Fibroblast of the aortic adventitia (primary cell): ENCODE measurements around the gene CXCR1. TPM values are rescaled to one million over a fixed set of nuclear protein-coding genes. Genes with fewer than 3 reads are reported as not detected.
"Not testable (repeated sequence)": the region's sequence is repeated elsewhere in the genome, so short reads cannot be mapped to it uniquely, and the experiment has no call there.

Source experiments
- DNase-seq: peaks from one replicate; pipeline ENCODE4 v3.0.0-alpha.2; 2010; ENCODE audit warnings: low read depth
- H3K4me3 ChIP-seq: 2 replicates; pipeline ENCODE4 v1.5.1; 2011; ENCODE audit warnings: low read depth, mild to moderate bottlenecking, control low read depth, low read length, moderate library complexity
- total RNA-seq: library from RNA; depleted of rRNA; stranded (reverse); fragments of >200 nt; gene quantifications from 2 replicates; pipeline ENCODE4 v1.2.3, GENCODE V29; 2012; ENCODE audit warnings: low replicate concordance
- TF ChIP-seq, protein P1 (sequence below): IDR thresholded peaks from 2 replicates; pipeline ENCODE4 v1.5.1; 2011; ENCODE audit warnings: mild to moderate bottlenecking, low read length, control low read depth, inconsistent platforms; ENCODE audit not compliant: insufficient read depth

CXCR1 gene
- total RNA-seq, 1 donor = not detected

DNA sequence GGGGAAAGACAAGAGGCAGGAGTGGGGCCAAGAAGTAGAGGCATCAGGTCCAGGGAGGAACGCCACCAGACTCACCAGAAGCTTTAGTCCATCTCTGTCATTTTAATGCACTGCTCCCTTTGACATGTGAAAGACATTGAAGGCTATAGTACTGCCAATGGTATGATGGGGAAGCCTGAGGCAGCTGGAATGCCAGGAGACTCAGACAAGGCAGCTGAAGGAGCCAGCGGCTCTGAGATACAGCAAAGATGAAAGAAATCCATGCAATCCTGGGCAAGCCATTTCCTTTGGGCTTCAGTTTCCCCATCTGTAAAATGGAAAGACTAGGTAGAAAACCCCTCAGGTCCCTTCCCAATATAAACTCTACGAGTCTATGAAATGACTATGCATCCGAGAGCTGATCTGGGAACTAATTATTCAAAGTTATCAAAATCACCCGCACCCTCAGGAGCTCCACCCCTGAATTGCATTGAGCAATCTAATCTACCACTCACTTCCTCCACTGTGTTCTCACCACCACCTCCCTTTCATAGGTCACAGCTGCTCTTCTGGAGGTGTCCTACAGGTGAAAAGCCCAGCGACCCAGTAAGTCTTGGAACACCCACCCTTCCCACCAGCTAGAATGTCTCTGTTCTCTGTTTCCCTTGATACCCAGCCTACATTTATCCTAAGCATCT, 37.8 kb downstream of the CXCR1 start:
- no peak for DNase-seq
- H3K4me3 ChIP-seq = no peak overlapping the region
- TF ChIP-seq, protein P1, sequence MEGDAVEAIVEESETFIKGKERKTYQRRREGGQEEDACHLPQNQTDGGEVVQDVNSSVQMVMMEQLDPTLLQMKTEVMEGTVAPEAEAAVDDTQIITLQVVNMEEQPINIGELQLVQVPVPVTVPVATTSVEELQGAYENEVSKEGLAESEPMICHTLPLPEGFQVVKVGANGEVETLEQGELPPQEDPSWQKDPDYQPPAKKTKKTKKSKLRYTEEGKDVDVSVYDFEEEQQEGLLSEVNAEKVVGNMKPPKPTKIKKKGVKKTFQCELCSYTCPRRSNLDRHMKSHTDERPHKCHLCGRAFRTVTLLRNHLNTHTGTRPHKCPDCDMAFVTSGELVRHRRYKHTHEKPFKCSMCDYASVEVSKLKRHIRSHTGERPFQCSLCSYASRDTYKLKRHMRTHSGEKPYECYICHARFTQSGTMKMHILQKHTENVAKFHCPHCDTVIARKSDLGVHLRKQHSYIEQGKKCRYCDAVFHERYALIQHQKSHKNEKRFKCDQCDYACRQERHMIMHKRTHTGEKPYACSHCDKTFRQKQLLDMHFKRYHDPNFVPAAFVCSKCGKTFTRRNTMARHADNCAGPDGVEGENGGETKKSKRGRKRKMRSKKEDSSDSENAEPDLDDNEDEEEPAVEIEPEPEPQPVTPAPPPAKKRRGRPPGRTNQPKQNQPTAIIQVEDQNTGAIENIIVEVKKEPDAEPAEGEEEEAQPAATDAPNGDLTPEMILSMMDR = no peak

DNA sequence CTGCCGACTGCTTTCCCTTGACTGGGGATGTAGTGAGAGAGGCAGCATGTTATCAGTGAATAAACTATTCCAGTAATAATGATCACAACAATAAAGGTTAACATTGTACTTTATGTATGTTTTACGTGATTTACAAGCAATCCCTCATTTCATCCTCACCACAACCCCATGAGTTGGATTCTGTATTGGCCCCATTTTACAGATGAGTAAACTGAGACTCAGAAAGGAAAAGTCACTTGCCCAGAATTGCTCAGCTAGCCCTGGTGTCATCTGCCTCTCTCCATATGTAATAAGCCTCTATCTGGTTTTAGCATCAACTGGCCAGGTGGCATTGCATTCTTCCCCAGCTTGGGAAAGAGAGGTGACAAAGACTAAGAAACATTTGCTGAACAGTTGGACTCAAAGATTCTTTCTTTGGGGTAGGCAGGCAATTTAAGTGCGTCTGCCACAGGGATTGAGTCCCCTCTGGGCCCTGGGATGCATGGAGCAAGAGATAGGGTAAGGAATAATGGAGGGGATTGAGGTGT, 38.8 kb downstream of the CXCR1 start:
- TF ChIP-seq, protein P1 = no peak
- no peak for DNase-seq
- no peak overlapping the region for H3K4me3 ChIP-seq

DNA sequence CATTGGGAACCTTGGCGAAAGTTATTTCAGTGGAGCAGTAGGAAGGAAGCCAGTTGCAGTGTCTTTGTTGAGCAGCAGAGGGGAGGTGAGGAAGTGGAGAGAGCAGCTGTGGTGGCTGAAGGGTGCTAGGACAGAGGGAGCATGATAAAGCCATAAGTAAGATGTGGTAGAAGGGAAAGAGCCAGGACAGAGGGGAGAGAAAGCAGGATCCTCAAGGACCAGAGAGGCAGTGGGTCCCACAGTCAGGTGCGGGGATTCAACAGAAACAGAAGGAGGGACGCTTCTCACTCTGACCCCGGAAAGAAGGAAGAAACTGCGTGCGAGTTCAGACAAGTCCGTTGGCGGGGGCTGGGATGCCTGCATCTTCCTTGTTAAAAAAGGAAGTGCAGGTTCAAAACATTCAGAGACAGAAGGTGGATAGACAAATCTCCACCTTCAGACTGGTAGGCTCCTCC, 41.1 kb downstream of the CXCR1 start, which contains the start of gene CXCR2:
TSS of gene CXCR2 (plus strand) at position 403 of the 455 bp plus-strand sequence. CDS start 8,774 bp downstream, outside the sequence.
- no peak within 1 kb of the TSS for H3K4me3 ChIP-seq
- TF ChIP-seq, protein P1 = no peak
- no peak for DNase-seq

DNA sequence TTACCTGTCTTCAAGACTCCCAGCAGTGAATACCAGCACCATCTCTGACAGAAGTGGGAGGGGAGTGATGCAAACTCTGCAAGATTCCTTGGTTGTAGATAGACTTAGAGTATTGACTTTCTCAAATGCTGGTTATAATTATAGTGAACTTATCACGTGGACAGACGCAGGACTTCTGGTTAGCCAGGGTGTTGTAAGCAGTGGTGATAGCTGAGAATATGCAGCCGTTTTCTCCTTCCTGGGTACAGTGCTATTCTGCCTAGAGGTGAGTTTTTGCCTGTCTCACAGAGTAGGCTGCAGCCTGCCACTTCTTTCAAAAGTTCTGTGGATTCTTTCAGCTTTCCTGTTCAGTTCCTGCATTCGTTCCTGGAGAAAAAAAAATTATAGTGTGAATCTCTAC, 41.7 kb downstream of the CXCR1 start:
- H3K4me3 ChIP-seq = no peak overlapping the region
- TF ChIP-seq, protein P1 = no peak
- DNase-seq = no peak

DNA sequence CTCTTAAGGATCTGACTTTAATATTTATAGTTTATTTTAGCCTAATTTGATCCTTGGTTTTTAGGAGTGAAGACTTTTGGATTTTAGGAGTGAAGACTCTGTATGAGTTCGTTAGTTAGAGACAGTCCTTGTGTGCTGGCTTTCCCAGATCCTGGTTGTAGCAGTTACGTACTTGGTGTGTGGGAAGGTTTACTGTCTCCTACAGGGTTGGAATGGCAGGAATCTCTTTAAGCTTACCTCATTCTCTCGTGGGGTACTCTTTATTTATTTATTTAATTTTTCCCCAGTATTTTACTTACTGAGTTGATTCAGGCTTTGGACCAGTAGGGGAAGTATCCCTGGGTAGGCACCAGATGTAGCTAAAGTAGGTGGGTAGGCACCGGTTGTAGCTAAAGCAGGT, 42.8 kb downstream of the CXCR1 start:
- H3K4me3 ChIP-seq = no peak overlapping the region
- no peak for DNase-seq
- TF ChIP-seq, protein P1 = no peak

DNA sequence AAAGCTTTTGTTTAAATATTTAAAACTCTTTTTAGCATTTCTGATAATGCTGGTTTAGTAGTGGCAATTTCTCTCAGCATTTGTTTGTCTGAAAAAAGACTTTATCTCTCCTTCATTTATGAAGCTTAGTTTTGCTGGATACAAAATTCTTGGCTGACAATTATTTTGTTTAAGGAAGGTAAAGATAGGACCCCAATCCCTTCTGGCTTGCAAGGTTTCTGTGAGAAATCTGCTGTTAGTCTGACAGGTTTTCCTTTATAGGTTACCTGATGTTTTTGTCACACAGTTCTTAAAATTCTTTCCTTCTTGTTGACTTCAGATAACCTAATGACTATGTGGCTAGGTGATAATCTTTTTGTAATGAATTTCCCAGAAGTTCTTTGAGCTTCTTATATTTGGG, 44.5 kb downstream of the CXCR1 start:
- DNase-seq, H3K4me3 ChIP-seq: not testable (repeated sequence)

DNA sequence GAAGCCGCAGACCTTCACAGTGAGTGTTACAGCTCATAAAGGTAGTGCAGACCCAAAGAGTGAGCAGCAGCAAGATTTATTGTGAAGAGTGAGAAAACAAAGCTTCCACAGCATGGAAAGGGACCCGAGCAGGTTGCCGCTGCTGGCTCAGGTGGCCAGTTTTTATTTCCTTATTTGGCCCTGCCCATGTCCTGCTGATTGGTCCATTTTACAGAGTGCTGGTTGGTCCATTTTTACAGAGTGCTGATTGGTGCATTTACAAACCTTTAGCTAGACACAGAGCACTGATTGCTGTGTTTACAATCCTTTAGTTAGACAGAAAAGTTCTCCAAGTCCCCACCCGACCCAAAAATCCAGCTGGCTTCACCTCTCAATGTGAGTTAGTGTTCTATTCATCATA, 45.0 kb downstream of the CXCR1 start:
- DNase-seq, H3K4me3 ChIP-seq: not testable (repeated sequence)

Other genes with a start within 250 kb of the CXCR1 start
- 54.5 and 116 TPM in 2 replicates for gene TNS1, start 164.0 kb downstream of the CXCR1 start, total RNA-seq
- gene RUFY4, start 97.7 kb downstream of the CXCR1 start, total RNA-seq = not detected in 2 replicates
- not detected in 2 replicates for gene CXCR2, start 40.9 kb downstream of the CXCR1 start, total RNA-seq
- 121 and 368 TPM in 2 replicates for gene ARPC2, start 50.2 kb upstream of the CXCR1 start, total RNA-seq
- 0.27 TPM in 1 of 2 replicates, not detected in the other for gene GPBAR1, start 94.1 kb upstream of the CXCR1 start, total RNA-seq
- 64.4 and 262 TPM in 2 replicates for gene AAMP, start 103.2 kb upstream of the CXCR1 start, total RNA-seq
- 17.4 and 27.2 TPM in 2 replicates for gene PNKD, start 103.6 kb upstream of the CXCR1 start, total RNA-seq
- 107 and 185 TPM in 2 replicates for gene TMBIM1, start 125.5 kb upstream of the CXCR1 start, total RNA-seq
- gene CATIP, start 189.9 kb upstream of the CXCR1 start, total RNA-seq = not detected in 2 replicates
- gene SLC11A1, start 215.3 kb upstream of the CXCR1 start, total RNA-seq = 0.09 and 0.33 TPM in 2 replicates
- 53.6 and 70.4 TPM in 2 replicates for gene CTDSP1, start 232.9 kb upstream of the CXCR1 start, total RNA-seq